ENCODE results near the gene AP5B1. TPM values are rescaled to one million over a fixed set of nuclear protein-coding genes. Genes with fewer than 3 reads are reported as not detected.
"Not testable (repeated sequence)": the region's sequence is repeated elsewhere in the genome, so short reads cannot be mapped to it uniquely, and the experiment has no call there.

AP5B1 gene
- polyA plus RNA-seq, 12 donors, result 1.2 to 7.0 (median 1.8) TPM; not detected in 1

DNA sequence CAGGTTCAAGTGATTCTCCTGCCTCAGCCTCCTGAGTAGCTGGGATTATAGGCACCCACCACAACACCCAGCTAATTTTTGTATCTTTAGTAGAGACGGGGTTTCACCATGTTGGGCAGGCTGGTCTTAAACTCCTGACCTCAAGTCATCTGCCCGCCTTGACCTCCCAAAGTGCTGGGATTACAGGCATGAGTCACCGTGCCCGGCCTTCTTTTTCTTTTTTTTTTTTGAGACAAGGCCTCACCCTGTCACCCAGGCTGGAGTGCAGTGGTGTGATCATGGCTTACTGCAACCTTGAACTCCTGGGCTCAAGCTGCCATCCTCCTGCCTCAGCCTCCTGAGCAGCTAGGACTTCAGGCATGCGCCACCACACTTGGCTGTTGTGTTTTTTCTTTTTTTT, 13.0 kb downstream of the AP5B1 start:
- DNase-seq, result not testable (repeated sequence)

DNA sequence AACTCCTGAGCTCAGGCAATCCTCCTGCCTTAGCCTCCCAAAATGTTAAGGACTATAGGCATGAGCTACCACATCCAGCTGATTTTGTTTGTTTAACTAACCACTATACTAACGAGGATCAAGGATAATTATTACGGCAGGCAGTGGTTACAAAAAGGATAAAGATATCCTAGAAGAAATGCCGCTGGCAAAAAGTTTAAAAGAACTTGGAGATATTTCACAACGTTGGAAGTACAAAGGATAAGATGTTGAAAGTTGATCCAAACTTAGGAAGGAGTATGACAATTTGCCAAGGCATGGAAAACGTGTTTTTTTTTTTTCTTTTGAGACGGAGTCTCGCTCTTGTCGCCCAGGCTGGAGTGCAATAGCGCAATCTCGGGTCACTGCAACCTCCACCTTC, 13.4 kb downstream of the AP5B1 start:
- no peak for DNase-seq

DNA sequence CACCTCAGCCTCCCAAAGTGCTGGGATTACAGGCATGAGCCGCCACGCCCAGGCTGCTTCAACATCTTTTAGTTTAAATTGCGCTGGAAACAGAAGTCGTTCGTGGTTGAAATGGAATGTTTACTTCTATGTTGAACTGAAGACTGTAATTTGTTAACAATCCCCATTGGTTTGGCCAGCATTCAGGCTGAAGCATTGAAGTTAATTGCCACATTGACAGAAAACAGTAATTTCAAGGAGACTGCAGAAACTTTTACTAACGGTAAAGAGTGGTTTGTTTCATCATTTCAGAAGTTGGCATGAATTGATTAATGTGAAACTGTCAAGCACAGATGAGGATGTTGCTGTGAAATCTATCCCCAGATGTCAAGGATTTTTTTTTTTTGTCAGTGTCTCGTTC, 14.2 kb downstream of the AP5B1 start:
- no peak for DNase-seq

DNA sequence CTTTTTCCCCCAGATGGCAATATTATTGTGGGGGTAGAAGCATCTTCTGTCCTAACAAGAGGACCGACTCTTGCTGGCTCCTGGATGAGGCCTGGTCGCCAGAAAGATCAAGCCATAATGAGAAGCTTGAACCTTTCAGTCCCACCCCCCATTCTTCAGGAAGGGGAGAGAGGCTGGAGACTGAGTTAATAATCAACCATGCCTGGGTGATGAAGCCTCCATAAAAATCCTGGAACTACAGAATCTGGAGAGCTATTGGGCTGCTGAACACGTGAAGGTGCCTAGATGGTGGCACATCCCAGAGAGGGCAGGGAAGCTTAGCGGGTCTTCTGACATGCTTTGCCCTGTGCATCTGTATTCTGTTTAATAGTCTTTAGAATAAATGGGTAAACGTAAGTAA, 16.3 kb downstream of the AP5B1 start:
- DNase-seq, result no peak

DNA sequence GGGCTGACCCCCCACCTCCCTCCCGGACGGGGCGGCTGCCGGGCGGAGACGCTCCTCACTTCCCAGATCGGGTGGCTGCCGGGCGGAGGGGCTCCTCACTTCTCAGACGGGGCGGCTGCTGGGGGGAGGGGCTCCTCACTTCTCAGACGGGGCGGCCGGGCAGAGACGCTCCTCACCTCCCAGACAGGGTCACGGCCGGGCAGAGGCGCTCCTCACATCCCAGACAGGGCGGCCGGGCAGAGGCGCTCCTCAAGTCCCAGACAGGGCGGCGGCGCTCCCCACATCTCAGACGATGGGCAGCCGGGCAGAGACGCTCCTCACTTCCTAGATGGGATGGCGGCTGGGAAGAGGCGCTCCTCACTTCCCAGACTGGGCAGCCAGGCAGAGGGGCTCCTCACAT, 18.0 kb downstream of the AP5B1 start:
- DNase-seq, result not testable (repeated sequence)

DNA sequence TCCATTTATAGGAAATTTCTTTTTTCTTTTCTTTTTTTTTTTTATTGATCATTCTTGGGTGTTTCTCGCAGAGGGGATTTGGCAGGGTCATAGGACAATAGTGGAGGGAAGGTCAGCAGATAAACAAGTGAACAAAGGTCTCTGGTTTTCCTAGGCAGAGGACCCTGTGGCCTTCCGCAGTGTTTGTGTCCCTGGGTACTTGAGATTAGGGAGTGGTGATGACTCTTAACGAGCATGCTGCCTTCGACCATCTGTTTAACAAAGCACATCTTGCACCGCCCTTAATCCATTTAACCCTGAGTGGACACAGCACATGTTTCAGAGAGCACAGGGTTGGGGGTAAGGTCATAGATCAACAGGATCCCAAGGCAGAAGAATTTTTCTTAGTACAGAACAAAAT, 18.6 kb downstream of the AP5B1 start:
- not testable (repeated sequence) for DNase-seq

DNA sequence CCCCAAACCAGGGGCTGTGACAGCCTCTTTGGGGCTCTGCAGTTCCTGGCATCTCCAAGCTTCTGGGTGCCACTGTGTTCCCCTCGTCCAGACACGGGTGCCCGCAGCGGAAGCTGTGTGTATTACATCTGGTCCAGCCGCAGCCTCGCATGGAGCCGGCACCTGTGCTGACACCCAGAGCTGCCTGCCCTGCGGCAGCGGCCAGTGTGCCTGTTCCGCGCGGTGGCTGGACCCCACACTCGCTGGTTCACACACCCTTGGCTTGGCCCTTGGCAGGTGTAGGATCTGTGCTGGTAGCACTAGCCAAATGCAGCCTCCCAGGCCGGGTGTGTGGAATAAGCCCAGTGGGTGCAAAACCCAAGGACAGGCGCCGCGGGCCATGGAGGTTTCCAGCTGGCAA, 35.7 kb downstream of the AP5B1 start:
- DNase-seq, result no peak

DNA sequence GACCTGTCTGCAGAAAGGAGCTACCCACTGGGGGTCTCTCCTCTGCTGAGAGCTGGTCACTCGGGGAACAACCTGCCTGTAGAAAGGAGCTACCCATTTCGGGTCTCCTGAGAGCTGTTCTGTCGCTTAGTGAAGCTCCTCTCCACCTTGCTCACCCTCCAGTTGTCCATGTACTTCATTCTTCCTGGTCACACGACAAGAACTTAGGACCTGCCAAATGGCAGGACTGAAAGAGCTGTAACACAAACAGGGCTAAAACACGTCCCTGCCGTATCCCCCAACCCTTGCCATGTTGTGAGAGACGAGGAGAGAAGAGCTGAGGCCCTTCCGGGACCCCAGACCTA, 36.1 kb downstream of the AP5B1 start:
- no peak for DNase-seq

DNA sequence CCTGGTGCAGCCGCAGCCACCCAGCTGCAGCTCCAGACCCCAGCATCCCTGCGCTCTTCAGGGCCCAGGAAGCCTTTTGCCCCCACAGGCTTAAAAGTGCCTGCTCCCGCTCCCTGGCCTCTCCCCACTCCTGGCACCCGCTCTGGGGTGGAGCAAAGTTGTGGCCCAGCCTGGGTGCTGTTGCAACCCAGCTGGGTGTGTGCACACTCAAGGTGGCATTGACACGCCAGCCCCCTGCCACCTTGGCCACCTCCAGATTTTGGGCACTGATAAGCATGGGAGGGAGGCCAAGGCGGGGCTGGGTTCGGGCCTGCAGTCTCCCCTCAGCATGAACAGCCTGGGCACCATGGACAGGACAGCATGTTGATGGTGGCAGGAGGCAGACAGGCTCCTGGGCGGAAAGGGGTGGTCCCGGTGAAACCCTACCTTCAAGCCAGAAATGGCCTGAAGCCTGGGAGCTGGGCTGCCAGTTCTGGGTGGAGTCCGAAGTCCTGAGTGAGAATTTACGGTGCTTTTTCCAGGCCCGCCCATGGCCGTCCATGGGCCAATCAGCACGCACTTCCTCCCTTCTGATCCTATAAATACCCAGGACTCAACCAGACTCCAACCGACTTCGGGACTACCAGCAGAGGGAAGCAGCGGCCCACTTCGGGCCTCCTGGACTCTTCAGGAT, 36.6 kb downstream of the AP5B1 start:
- no peak for DNase-seq

DNA sequence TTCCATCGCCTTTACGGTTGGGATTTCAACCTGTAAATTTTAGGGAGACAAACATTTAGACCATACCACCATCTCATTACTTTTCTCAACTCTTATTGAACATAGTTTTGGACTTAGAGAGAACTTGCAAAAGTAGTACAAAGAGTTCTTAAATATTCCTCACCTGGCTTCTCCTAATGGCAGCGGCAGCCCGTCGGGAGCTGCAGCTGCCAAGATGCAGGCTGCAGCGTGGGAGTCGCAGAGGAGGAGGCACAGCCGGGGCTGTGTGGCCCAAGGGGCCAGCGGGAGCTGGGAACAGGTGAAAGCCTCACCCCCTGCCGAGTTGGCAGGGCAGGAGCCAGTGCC, 37.1 kb downstream of the AP5B1 start:
- no peak for DNase-seq

DNA sequence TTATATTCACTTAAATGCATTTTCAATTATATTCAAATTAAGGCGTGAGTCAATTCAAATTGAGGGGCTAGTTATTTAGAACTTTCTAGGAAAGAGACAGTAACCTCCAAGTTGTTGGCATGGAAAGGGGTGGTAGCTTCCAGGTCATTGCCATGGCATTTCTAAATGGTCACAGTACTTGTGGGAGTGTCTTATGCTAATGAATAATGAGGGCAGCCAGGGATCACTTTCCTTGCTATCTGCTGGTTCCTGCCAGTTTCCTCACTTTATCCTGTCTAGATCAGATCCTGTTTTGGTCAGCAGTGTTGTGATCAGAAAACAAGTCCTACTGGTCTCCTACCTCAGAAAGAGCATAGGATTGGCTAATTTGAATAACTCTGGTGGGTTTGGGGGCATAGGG, 38.4 kb downstream of the AP5B1 start:
- DNase-seq, result no peak

DNA sequence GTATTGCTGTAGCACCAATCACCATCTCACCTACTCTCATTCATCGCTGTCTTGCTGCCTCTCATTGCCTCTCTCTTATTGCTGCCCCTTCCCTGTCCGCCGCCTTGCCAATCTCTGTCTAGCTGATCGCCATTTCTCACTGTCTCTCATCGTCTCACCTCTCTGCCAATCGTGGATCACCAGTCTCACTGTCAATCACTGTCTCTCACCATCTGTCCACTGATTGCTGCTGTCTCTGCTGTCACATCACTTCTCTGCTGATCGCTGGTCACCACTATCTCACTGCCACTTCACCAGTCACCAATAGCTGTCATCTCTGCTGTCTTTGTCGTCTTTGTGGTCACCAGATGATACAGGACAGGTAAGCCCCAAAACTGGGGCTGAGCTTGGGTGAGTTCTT, 39.6 kb downstream of the AP5B1 start:
- DNase-seq, result no peak

DNA sequence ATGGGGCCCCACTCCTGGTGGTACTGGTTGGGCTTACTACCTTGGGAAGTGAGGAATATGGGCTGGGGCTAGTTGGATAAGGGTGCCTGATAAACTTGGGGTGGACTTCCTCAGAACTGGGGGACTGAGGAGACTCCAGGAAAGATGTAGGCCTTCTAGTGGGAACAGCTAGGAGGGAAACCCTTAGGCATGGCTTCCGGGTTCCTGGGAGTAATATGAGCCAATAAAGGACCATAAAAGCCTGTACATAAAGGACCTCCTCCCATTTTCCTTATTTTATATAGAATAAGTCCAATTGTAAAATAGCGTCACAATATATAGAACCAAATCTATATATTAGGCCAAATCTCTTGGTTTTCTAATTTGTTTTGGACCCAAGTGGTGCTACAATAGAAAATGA, 41.8 kb downstream of the AP5B1 start:
- DNase-seq, result no peak

DNA sequence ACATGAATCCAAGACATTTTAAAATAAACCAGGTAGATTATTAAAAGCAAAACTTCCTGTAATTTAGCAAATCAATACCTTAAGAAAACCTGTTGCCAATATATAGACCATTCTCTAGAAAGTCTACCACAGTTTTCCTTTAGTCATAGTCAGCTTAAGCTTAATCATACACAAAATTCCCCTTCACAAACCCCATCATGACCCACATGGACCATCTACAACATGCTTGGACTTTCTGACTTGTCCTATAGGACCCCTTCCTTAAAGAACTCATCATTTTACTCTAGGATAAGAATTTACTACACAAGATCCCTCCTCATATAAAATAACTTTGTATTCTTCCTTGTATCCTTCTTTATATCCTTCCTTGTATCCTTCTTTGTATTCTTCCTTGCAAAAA, 44.0 kb downstream of the AP5B1 start:
- no peak for DNase-seq

DNA sequence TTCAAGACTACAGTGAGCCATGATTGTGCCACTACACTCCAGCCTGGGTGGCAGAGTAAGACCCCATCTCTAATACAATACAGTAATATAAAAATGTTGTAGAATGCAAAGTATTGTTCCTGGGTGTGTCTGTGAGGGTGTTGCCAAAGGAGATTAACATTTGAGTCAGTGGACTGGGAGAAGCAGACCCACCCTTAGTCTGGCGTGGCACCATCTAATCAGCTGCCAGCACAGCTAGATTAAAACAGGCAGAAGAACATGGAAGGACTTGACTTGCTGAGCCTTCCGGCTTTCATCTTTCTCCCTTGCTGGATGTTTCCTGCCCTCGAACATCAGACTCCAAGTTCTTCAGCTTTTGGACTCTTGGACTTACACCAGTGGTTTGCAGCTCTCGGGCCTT, 45.7 kb downstream of the AP5B1 start:
- not testable (repeated sequence) for DNase-seq

DNA sequence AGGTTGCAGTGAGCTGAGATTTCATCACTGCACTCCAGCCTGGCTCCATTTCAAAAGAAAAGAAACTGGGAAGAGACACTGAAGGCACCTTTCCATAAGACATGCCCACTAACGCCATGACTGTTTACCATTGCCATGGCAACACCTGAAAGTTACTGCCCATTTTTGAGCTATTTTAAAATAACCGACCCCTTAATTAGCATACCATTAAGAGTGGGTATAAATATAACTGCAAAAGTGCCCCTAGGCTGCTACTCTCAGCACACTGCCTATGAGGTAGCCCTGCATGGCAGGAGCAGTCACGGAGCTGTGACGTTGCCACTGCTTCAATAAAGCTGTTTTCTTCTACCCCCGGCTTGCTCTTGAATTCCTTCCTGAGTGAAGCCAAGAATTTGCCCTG, 50.3 kb downstream of the AP5B1 start:
- DNase-seq, result no peak

DNA sequence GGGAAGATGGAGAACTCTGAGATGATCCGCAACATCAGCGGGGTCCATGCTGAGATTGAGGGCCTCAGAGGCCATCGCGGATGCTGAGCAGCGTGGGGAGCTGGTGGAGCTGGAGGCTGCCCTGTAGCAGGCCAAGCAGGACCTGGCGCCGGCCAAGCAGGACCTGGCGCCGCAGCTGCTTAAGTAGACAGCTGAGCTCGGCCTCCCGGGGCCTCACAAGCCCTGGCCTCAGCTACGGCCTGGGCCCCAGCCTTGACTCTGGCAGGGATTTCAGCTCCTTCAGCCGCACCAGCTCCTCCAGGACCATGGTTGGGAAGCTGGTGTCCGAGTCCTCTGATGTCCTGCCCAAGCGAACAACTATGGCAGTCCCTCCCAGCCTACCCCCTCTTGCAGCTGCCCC, 52.9 kb downstream of the AP5B1 start:
- no peak for DNase-seq

DNA sequence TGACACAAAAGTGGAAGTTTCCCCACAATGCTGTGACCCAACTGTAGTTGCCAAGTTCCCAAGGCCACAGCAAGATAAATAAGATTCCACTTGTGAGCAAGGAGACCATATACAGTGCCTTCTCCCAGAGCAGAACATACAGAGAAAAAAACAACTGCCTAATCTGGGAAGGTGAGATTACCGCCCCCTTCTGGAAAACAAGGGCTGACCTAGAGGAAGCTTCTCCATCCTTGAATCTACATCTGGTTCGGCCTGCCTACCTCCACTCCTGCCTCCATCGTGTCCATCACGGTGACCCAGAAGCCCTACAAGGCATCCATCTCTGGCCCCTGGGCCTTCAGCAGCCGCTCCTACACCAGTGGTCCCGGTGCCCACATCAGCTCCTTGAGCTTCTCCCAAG, 54.1 kb downstream of the AP5B1 start:
- DNase-seq, result no peak

Other genes starting within 250 kb of the AP5B1 start
- 100 to 1,000 TPM in 9 of 12 donors, 10 to 100 TPM in 2, not detected in 1; 95.8 to 250 (median 124) TPM for gene LTBP3, start 222.6 kb downstream of the AP5B1 start, polyA plus RNA-seq (ENCODE audit: insufficient read length in 12 of 12)
- 10 to 100 TPM in 11 of 12 donors, not detected in 1; 44.9 to 82.2 (median 57.8) TPM for gene ZNRD2, start 210.5 kb downstream of the AP5B1 start, polyA plus RNA-seq (ENCODE audit: insufficient read length in 12 of 12)
- gene FAM89B, start 208.4 kb downstream of the AP5B1 start, polyA plus RNA-seq (ENCODE audit: insufficient read length in 12 of 12), result 10 to 100 TPM in 11 of 12 donors, not detected in 1; 22.5 to 55.2 (median 29.4) TPM
- 100 to 1,000 TPM; 153 to 369 (median 276) TPM for gene EHBP1L1, start 204.9 kb downstream of the AP5B1 start, polyA plus RNA-seq (ENCODE audit: insufficient read length in 12 of 12)
- 1 to 10 TPM in 5 of 12 donors, under 1 TPM in 5, not detected in 2; 0.27 to 1.8 (median 0.99) TPM for gene KCNK7, start 185.2 kb downstream of the AP5B1 start, polyA plus RNA-seq (ENCODE audit: insufficient read length in 12 of 12)
- gene MAP3K11, start 166.8 kb downstream of the AP5B1 start, polyA plus RNA-seq (ENCODE audit: insufficient read length in 12 of 12), result 10 to 100 TPM in 11 of 12 donors, not detected in 1; 22.6 to 58.3 (median 27.6) TPM
- 100 to 1,000 TPM in 1 of 12 donors, 10 to 100 TPM in 10, 1 to 10 TPM in 1; 9.8 to 155 (median 15.6) TPM for gene PCNX3, start 165.2 kb downstream of the AP5B1 start, polyA plus RNA-seq (ENCODE audit: insufficient read length in 12 of 12)
- 10 to 100 TPM in 11 of 12 donors, not detected in 1; 23.3 to 56.0 (median 33.6) TPM for gene SIPA1, start 142.9 kb downstream of the AP5B1 start, polyA plus RNA-seq (ENCODE audit: insufficient read length in 12 of 12)
- 10 to 100 TPM in 11 of 12 donors, not detected in 1; 34.7 to 75.7 (median 39.8) TPM for gene RELA, start 118.1 kb downstream of the AP5B1 start, polyA plus RNA-seq (ENCODE audit: insufficient read length in 12 of 12)
- gene KAT5, start 68.7 kb downstream of the AP5B1 start, polyA plus RNA-seq (ENCODE audit: insufficient read length in 12 of 12), result 10 to 100 TPM in 11 of 12 donors, not detected in 1; 28.8 to 51.0 (median 38.1) TPM
- 10 to 100 TPM in 11 of 12 donors, not detected in 1; 18.3 to 35.0 (median 22.9) TPM for gene RNASEH2C, start 60.2 kb downstream of the AP5B1 start, polyA plus RNA-seq (ENCODE audit: insufficient read length in 12 of 12)
- 1 to 10 TPM in 3 of 12 donors, under 1 TPM in 4, not detected in 5; 0.07 to 8.2 (median 0.44) TPM for gene OVOL1, start 6.1 kb upstream of the AP5B1 start, polyA plus RNA-seq (ENCODE audit: insufficient read length in 12 of 12)
- gene SNX32, start 53.0 kb upstream of the AP5B1 start, polyA plus RNA-seq (ENCODE audit: insufficient read length in 12 of 12), result 1 to 10 TPM in 6 of 12 donors, under 1 TPM in 4, not detected in 2; 0.84 to 3.2 (median 1.2) TPM
- gene CFL1, start 77.2 kb upstream of the AP5B1 start, polyA plus RNA-seq (ENCODE audit: insufficient read length in 12 of 12), result 100 to 1,000 TPM in 11 of 12 donors, not detected in 1; 525 to 708 (median 574) TPM
- gene MUS81, start 79.5 kb upstream of the AP5B1 start, polyA plus RNA-seq (ENCODE audit: insufficient read length in 12 of 12), result 10 to 100 TPM in 11 of 12 donors, not detected in 1; 35.4 to 63.0 (median 39.4) TPM
- 100 to 1,000 TPM in 5 of 12 donors, 10 to 100 TPM in 6, not detected in 1; 72.0 to 155 (median 92.2) TPM for gene EFEMP2, start 91.8 kb upstream of the AP5B1 start, polyA plus RNA-seq (ENCODE audit: insufficient read length in 12 of 12)
- gene CTSW, start 98.9 kb upstream of the AP5B1 start, polyA plus RNA-seq (ENCODE audit: insufficient read length in 12 of 12), result 1 to 10 TPM in 4 of 12 donors, under 1 TPM in 6, not detected in 2; 0.32 to 5.3 (median 0.78) TPM
- gene FIBP, start 107.5 kb upstream of the AP5B1 start, polyA plus RNA-seq (ENCODE audit: insufficient read length in 12 of 12), result 10 to 100 TPM in 11 of 12 donors, not detected in 1; 51.1 to 68.4 (median 60.3) TPM
- gene CCDC85B, start 109.7 kb upstream of the AP5B1 start, polyA plus RNA-seq (ENCODE audit: insufficient read length in 12 of 12), result 10 to 100 TPM in 8 of 12 donors, 1 to 10 TPM in 3, not detected in 1; 9.0 to 38.8 (median 10.5) TPM
- 1 to 10 TPM in 1 of 12 donors, under 1 TPM in 8, not detected in 3; 0.15 to 1.0 (median 0.24) TPM for gene FOSL1, start 119.4 kb upstream of the AP5B1 start, polyA plus RNA-seq (ENCODE audit: insufficient read length in 12 of 12)
- 10 to 100 TPM in 11 of 12 donors, not detected in 1; 26.1 to 37.7 (median 30.8) TPM for gene C11orf68, start 138.1 kb upstream of the AP5B1 start, polyA plus RNA-seq (ENCODE audit: insufficient read length in 12 of 12)
- gene DRAP1, start 138.4 kb upstream of the AP5B1 start, polyA plus RNA-seq (ENCODE audit: insufficient read length in 12 of 12), result 100 to 1,000 TPM in 1 of 12 donors, 10 to 100 TPM in 10, not detected in 1; 49.0 to 117 (median 65.8) TPM
- gene TSGA10IP, start 164.5 kb upstream of the AP5B1 start, polyA plus RNA-seq (ENCODE audit: insufficient read length in 12 of 12), result under 1 TPM in 5 of 12 donors, not detected in 7; 0.10 to 0.21 (median 0.12) TPM
- 10 to 100 TPM in 11 of 12 donors, not detected in 1; 30.3 to 66.7 (median 32.6) TPM for gene SART1, start 180.8 kb upstream of the AP5B1 start, polyA plus RNA-seq (ENCODE audit: insufficient read length in 12 of 12)
- gene EIF1AD, start 221.2 kb upstream of the AP5B1 start, polyA plus RNA-seq (ENCODE audit: insufficient read length in 12 of 12), result 10 to 100 TPM in 11 of 12 donors, not detected in 1; 13.9 to 21.6 (median 20.3) TPM
- gene BANF1, start 221.5 kb upstream of the AP5B1 start, polyA plus RNA-seq (ENCODE audit: insufficient read length in 12 of 12), result 100 to 1,000 TPM in 11 of 12 donors, not detected in 1; 207 to 438 (median 224) TPM
- 1 to 10 TPM in 1 of 12 donors, under 1 TPM in 2, not detected in 9; 0.66 to 2.2 (median 0.88) TPM for gene CST6, start 231.0 kb upstream of the AP5B1 start, polyA plus RNA-seq (ENCODE audit: insufficient read length in 12 of 12)
- gene CATSPER1, start 245.5 kb upstream of the AP5B1 start, polyA plus RNA-seq (ENCODE audit: insufficient read length in 12 of 12), result under 1 TPM in 5 of 12 donors, not detected in 7; 0.08 to 0.57 (median 0.11) TPM

Measured in muscle of arm (tissue), 12 donors.